Measurements from ENCODE around the gene CDK6. TPM values are rescaled to one million over a fixed set of nuclear protein-coding genes. Genes with fewer than 3 reads are reported as not detected.
A peak's percentile ranks its signal among the peaks of the same experiment; 100 is the strongest.

CDK6 gene
- total and polyA plus RNA-seq, 9 of the 15 experiments (the other 6 are each of a cell fraction or from before 2014, with no cell fraction given) = 7.6 to 109 (median 44.4) TPM

DNA sequence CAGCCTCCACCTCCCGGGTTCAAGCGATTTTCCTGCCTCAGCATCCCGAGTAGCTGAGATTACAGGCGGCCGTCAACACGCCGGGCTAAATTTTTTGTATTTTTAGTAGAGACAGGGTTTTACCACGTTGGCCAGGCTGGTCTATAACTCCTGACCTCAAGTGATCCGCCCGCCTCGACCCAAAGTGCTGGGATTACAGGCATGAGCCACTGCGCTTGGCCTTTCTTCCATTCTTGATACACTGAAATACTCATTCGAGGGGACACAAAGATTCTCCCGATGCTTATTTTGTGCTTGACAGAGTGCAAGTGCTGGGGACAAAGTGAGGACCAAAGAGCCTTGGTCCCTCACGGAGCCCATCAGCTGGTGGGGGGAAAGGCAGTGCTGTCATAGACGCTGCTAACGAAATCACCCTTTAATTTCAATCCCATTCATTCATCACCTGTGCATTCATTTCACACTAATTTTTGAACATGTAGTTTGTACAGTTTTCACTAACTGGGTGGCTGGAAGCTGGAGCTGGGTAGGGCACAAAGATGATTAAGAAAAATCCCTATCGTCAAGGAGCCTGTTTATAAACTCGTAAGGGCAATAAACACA, 245.6 kb downstream of the CDK6 start:
- Histone ChIP-seq H3K9ac (ENCODE audit: insufficient read depth in 1 of 2, low read depth in 2 of 2, low read length in 2 of 2) (peak overlapping the region; percentile 84 to 100; a peak in 3 of 4 replicates), H3K36me3 (ENCODE audit: control insufficient read depth, insufficient read depth, low read length) (peaks cover 25% of the 10 kb centered on the region; the same call in 1 of the 3 replicates), H3K27ac (ENCODE audit: extremely low read depth, low read depth, low read length) (no peak overlapping the region), H3K4me1 (replicated peaks in 1 of 2; ENCODE audit: control insufficient read depth in 2 of 2, insufficient read depth in 2 of 2, low read length in 2 of 2) (peaks cover 16 to 21% of the 10 kb centered on the region in 2 experiments; a peak in 4 of 5 replicates), H3K9me3 (replicated peaks; ENCODE audit: control insufficient read depth, insufficient read depth, low read depth, low read length) (no peaks in the 10 kb centered on the region), H3K4me2 (ENCODE audit: insufficient read depth, low read length) (peak overlapping the region; percentile 97), H3K9me1 (ENCODE audit: control insufficient read depth, insufficient read depth, low read length) (no peaks in the 10 kb centered on the region), H2AFZ (ENCODE audit: low read depth, low read length) (peak overlapping the region; percentile 86), H3K4me3 (peak overlapping the region; percentile 75), H4K20me1 (replicated peaks; ENCODE audit: control insufficient read depth, insufficient read depth, low read length) (peaks cover 21% of the 10 kb centered on the region), H3K79me2 (ENCODE audit: control insufficient read depth, insufficient read depth, low read length) (peaks cover 44% of the 10 kb centered on the region), H3K27me3 (ENCODE audit: control insufficient read depth in 2 of 2, insufficient read depth in 2 of 2, low read length in 2 of 2) (no peaks in the 10 kb centered on the region; a peak in 1 of 5 replicates)
- intact Hi-C loops (cut with micrococcal nuclease) = loop anchor here (2.0 kb wide), 1 partner anchor 62 kb away; the partner anchor contains the start of genes PEX1 and RBM48
- 27% methylated on average over 19 of the region's 19 CpGs for WGBS (ENCODE audit: insufficient coverage, low coverage, missing lambda C conversion rate)
- DNase-seq (ENCODE audit: extremely low read depth in 1 of 4, low spot score in 3 of 4) (no peak), ATAC-seq (no peak), FAIRE-seq (no peak)
- POLR2A ChIA-PET = interaction anchor here (0.6 to 1.5 kb wide), 8 partner anchors 12 to 460 kb away, joined by 3 to 4 read pairs (median 3); no protein-coding TSS in a partner anchor
- TF ChIP-seq, protein P1, sequence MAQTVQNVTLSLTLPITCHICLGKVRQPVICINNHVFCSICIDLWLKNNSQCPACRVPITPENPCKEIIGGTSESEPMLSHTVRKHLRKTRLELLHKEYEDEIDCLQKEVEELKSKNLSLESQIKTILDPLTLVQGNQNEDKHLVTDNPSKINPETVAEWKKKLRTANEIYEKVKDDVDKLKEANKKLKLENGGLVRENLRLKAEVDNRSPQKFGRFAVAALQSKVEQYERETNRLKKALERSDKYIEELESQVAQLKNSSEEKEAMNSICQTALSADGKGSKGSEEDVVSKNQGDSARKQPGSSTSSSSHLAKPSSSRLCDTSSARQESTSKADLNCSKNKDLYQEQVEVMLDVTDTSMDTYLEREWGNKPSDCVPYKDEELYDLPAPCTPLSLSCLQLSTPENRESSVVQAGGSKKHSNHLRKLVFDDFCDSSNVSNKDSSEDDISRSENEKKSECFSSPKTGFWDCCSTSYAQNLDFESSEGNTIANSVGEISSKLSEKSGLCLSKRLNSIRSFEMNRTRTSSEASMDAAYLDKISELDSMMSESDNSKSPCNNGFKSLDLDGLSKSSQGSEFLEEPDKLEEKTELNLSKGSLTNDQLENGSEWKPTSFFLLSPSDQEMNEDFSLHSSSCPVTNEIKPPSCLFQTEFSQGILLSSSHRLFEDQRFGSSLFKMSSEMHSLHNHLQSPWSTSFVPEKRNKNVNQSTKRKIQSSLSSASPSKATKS (CRISPR knock-in tag; IDR thresholded peaks at IDR 0.05) = no peak
- TF ChIP-seq, protein P2, sequence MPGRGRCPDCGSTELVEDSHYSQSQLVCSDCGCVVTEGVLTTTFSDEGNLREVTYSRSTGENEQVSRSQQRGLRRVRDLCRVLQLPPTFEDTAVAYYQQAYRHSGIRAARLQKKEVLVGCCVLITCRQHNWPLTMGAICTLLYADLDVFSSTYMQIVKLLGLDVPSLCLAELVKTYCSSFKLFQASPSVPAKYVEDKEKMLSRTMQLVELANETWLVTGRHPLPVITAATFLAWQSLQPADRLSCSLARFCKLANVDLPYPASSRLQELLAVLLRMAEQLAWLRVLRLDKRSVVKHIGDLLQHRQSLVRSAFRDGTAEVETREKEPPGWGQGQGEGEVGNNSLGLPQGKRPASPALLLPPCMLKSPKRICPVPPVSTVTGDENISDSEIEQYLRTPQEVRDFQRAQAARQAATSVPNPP (IDR thresholded peaks at IDR 0.05; ENCODE audit: borderline replicate concordance, insufficient read depth, insufficient read length) = no peak
- TF ChIP-seq, protein P3, sequence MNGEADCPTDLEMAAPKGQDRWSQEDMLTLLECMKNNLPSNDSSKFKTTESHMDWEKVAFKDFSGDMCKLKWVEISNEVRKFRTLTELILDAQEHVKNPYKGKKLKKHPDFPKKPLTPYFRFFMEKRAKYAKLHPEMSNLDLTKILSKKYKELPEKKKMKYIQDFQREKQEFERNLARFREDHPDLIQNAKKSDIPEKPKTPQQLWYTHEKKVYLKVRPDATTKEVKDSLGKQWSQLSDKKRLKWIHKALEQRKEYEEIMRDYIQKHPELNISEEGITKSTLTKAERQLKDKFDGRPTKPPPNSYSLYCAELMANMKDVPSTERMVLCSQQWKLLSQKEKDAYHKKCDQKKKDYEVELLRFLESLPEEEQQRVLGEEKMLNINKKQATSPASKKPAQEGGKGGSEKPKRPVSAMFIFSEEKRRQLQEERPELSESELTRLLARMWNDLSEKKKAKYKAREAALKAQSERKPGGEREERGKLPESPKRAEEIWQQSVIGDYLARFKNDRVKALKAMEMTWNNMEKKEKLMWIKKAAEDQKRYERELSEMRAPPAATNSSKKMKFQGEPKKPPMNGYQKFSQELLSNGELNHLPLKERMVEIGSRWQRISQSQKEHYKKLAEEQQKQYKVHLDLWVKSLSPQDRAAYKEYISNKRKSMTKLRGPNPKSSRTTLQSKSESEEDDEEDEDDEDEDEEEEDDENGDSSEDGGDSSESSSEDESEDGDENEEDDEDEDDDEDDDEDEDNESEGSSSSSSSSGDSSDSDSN (IDR thresholded peaks at IDR 0.05; ENCODE audit: borderline replicate concordance in 1 of 2, low read depth in 2 of 2, low read length in 2 of 2) = 0 out of 4 replicates have a peak, but pooled peaks of 1 of the 2 experiments have one; percentile 8
- TF ChIP-seq TCF7L2 (IDR thresholded peaks at IDR 0.05; ENCODE audit: low read depth, low read length) (no peak), RBM25 (IDR thresholded peaks at IDR 0.05; ENCODE audit: low read depth, low read length, severe bottlenecking) (no peak), HDGF (IDR thresholded peaks at IDR 0.05) (0 out of 2 replicates have a peak, but pooled peaks have one; percentile 53), ZNF224 (CRISPR knock-in tag; IDR thresholded peaks at IDR 0.05) (no peak)
- TF ChIP-seq, protein P4, sequence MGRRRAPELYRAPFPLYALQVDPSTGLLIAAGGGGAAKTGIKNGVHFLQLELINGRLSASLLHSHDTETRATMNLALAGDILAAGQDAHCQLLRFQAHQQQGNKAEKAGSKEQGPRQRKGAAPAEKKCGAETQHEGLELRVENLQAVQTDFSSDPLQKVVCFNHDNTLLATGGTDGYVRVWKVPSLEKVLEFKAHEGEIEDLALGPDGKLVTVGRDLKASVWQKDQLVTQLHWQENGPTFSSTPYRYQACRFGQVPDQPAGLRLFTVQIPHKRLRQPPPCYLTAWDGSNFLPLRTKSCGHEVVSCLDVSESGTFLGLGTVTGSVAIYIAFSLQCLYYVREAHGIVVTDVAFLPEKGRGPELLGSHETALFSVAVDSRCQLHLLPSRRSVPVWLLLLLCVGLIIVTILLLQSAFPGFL (CRISPR knock-in tag; IDR thresholded peaks at IDR 0.05) = 0 out of 2 replicates have a peak, but pooled peaks have one; percentile 55
- in situ Hi-C loops (cut with MboI) = no loop called here
- TSS peak; percentile 86 for BruUV-seq (replicated peaks)
- CTCF ChIA-PET (ENCODE audit: low intra/inter-chr PET ratio) = interaction anchor here (0.6 to 0.7 kb wide), 2 partner anchors 62 to 1139 kb away, joined by 3 to 5 read pairs; partner anchors contain the start of gene RBM48

Data from K562 (cell line).